ENCODE measurements around the gene RNF166.

DNA sequence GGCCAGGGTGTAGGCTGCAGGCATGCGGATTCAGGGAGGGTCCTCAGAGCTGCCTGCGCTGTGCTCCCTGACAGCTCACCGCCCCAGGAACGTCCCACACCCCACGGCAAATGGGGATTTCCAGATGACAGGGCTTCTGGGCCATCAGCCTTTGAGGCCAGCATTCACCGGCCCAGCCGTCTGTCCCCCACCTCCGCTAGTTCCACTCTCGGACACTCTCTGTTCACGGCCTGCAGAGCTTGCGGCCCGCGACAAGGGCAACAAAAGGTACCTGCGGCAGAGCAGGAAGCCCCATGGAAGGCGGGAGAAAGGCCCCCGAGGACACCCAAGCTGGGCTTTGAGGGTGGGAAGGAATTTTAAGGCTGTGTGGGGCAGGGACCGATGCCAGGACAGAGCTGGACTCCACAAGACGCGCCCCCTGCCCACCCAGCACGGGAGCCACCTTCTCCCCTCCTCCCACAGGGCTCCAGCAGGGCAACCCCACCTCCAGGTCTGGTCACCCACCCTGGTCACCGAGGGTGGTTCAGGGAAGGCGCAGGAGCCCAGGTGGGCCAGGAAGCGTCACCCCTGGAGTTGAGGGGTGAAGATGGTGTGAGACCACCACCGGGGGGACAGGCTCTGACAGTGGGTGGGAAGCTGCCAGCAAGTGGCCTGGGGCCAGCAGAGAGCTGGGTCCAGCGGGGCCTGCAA, 49.8 kb downstream of the RNF166 start:
- TF ChIP-seq POLR2A (IDR thresholded peaks at IDR 0.05), result no peak
- TF ChIP-seq, protein P1, sequence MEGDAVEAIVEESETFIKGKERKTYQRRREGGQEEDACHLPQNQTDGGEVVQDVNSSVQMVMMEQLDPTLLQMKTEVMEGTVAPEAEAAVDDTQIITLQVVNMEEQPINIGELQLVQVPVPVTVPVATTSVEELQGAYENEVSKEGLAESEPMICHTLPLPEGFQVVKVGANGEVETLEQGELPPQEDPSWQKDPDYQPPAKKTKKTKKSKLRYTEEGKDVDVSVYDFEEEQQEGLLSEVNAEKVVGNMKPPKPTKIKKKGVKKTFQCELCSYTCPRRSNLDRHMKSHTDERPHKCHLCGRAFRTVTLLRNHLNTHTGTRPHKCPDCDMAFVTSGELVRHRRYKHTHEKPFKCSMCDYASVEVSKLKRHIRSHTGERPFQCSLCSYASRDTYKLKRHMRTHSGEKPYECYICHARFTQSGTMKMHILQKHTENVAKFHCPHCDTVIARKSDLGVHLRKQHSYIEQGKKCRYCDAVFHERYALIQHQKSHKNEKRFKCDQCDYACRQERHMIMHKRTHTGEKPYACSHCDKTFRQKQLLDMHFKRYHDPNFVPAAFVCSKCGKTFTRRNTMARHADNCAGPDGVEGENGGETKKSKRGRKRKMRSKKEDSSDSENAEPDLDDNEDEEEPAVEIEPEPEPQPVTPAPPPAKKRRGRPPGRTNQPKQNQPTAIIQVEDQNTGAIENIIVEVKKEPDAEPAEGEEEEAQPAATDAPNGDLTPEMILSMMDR (IDR thresholded peaks at IDR 0.05), result no peak
- TF ChIP-seq EP300 (IDR thresholded peaks at IDR 0.05), result no peak
- TF ChIP-seq POLR2AphosphoS5 (IDR thresholded peaks at IDR 0.05), result no peak
